ENCODE data around the gene ALK. TPM values are rescaled to one million over a fixed set of nuclear protein-coding genes. Genes with fewer than 3 reads are reported as not detected.
"Not testable (repeated sequence)": the region's sequence is repeated elsewhere in the genome, so short reads cannot be mapped to it uniquely, and the experiment has no call there.

The ALK gene
- total RNA-seq, 3 donors from 2014 or later, result 0.07 to 2.4 (median 0.09) TPM

GRCh38 chr2:29261003-29261402 lies 660.4 kb downstream of the ALK start:
- no peak for DNase-seq
- intact Hi-C loops (cut with DNase I, micrococcal nuclease), result no loop called here
- no peak for TF ChIP-seq CTCF (IDR thresholded peaks at IDR 0.05)

GRCh38 chr2:29260142-29260772 lies 661.1 kb downstream of the ALK start:
- H3K9me3 ChIP-seq, result no peaks in the 10 kb centered on the region
- no peaks in the 10 kb centered on the region for H3K36me3 ChIP-seq (ENCODE audit: low read depth)
- no peak overlapping the region for H3K4me3 ChIP-seq
- intact Hi-C loops (cut with DNase I, micrococcal nuclease), result no loop called here
- no peak for TF ChIP-seq CTCF (IDR thresholded peaks at IDR 0.05)
- DNase-seq (no peak), ATAC-seq (no peak)
- no peaks in the 10 kb centered on the region for H3K4me1 ChIP-seq (ENCODE audit: low read depth)

More at GRCh38 chr2:29261003-29261402, 660.4 kb downstream of the ALK start:
- Histone ChIP-seq H3K4me3 (no peak overlapping the region), H3K4me1 (ENCODE audit: low read depth) (no peaks in the 10 kb centered on the region), H3K9me3 (no peaks in the 10 kb centered on the region), H3K36me3 (ENCODE audit: low read depth) (no peaks in the 10 kb centered on the region)
- ATAC-seq, result no peak

- ATAC-seq (no peak), DNase-seq (no peak)
Observed at GRCh38 chr2:29259221-29259620, 662.2 kb downstream of the ALK start.

GRCh38 chr2:29255004-29255403 lies 666.4 kb downstream of the ALK start:
- Histone ChIP-seq H3K4me1 (ENCODE audit: low read depth) (no peaks in the 10 kb centered on the region), H3K9me3 (no peaks in the 10 kb centered on the region), H3K4me3 (no peak overlapping the region), H3K36me3 (ENCODE audit: low read depth) (no peaks in the 10 kb centered on the region)
- no peak for TF ChIP-seq CTCF (IDR thresholded peaks at IDR 0.05)
- DNase-seq (no peak), ATAC-seq (no peak)
- intact Hi-C loops (cut with DNase I, micrococcal nuclease), result no loop called here

More at GRCh38 chr2:29259221-29259620, 662.2 kb downstream of the ALK start:
- Histone ChIP-seq H3K9me3 (no peaks in the 10 kb centered on the region), H3K4me1 (ENCODE audit: low read depth) (no peaks in the 10 kb centered on the region), H3K4me3 (no peak overlapping the region), H3K36me3 (ENCODE audit: low read depth) (no peaks in the 10 kb centered on the region)
- intact Hi-C loops (cut with DNase I, micrococcal nuclease), result no loop called here
- TF ChIP-seq CTCF (IDR thresholded peaks at IDR 0.05), result no peak

- ATAC-seq; H3K36me3 ChIP-seq (ENCODE audit: low read depth); H3K9me3 ChIP-seq; DNase-seq; intact Hi-C loops (cut with DNase I, micrococcal nuclease); H3K4me1 ChIP-seq (ENCODE audit: low read depth); H3K4me3 ChIP-seq: not testable (repeated sequence)
Observed at GRCh38 chr2:29253495-29254275, 667.7 kb downstream of the ALK start.

GRCh38 chr2:29253026-29253425 lies 668.4 kb downstream of the ALK start:
- no peak for TF ChIP-seq CTCF (IDR thresholded peaks at IDR 0.05)
- Histone ChIP-seq H3K36me3 (ENCODE audit: low read depth) (no peaks in the 10 kb centered on the region), H3K4me3 (no peak overlapping the region), H3K9me3 (no peaks in the 10 kb centered on the region), H3K4me1 (ENCODE audit: low read depth) (no peaks in the 10 kb centered on the region)
- no peak for ATAC-seq
- DNase-seq, result no peak
- intact Hi-C loops (cut with DNase I, micrococcal nuclease), result no loop called here

All from mucosa of descending colon (tissue), 3 donors.